H1 (cell line): Measurements from ENCODE around the gene NEURL1. TPM values are rescaled to one million over a fixed set of nuclear protein-coding genes. Genes with fewer than 3 reads are reported as not detected.

ENCODE experiments used
- CTCF ChIA-PET: fragments of 300-600 bp; sonication (Branson Sonifier 250); formaldehyde crosslinking; loops from one replicate; lab custom pipeline; 2021; ENCODE audit not compliant: partially characterized antibody; lab: Charles Lee
- POLR2A ChIA-PET: fragments of 300-600 bp; sonication (Branson Sonifier 250); formaldehyde crosslinking; loops from one replicate; lab custom pipeline; 2021; ENCODE audit warnings: inconsistent platforms; ENCODE audit not compliant: partially characterized antibody; lab: Charles Lee
- DNase-seq, 2 experiments: peaks; one replicate each; pipeline versions ENCODE4 v3.0.0 to v3.0.0-alpha.2; 2010 to 2022; ENCODE audit warnings: low spot score in 2 of 2, low read depth in 1 of 2, mixed read lengths in 1 of 2
- FAIRE-seq: peaks from 2 replicates; lab custom pipeline; 2011; peaks lifted over from hg19 to GRCh38; lab: Jason Lieb, UNC
- H2AFZ ChIP-seq: 2 replicates; pipeline ENCODE4 v1.8.1; 2012; ENCODE audit warnings: low read length, inconsistent platforms
- H2AK5ac ChIP-seq: 2 replicates; pipeline ENCODE4 v1.6.1; 2013; ENCODE audit warnings: low read depth, low read length
- H2BK120ac ChIP-seq: replicated peaks from 2 replicates; pipeline ENCODE3; 2013; ENCODE audit warnings: low read depth, low read length, inconsistent platforms
- H2BK12ac ChIP-seq: 2 replicates; pipeline ENCODE4 v1.6.1; 2013; ENCODE audit warnings: low read depth, low read length
- H2BK15ac ChIP-seq: 2 replicates; pipeline ENCODE4 v1.6.1; 2013; ENCODE audit warnings: low read length
- H2BK20ac ChIP-seq: 2 replicates; pipeline ENCODE4 v1.6.1; 2013; ENCODE audit warnings: low read length
- H2BK5ac ChIP-seq: 2 replicates; pipeline ENCODE4 v1.6.1; 2013; ENCODE audit warnings: low read depth, low read length
- H3K14ac ChIP-seq: 2 replicates; pipeline ENCODE4 v1.6.1; 2013; ENCODE audit warnings: inconsistent platforms; ENCODE audit not compliant: insufficient read length
- H3K18ac ChIP-seq: 2 replicates; pipeline ENCODE4 v1.6.1; 2013; ENCODE audit warnings: low read length; ENCODE audit errors: extremely low read depth
- H3K23ac ChIP-seq: 2 replicates; pipeline ENCODE4 v1.6.1; 2013; ENCODE audit warnings: inconsistent platforms; ENCODE audit not compliant: insufficient read length
- H3K23me2 ChIP-seq: 2 replicates; pipeline ENCODE4 v1.6.1; 2013; ENCODE audit warnings: low read depth, low read length
- H3K27ac ChIP-seq: 2 replicates; pipeline ENCODE4 v1.6.1; 2011; ENCODE audit warnings: low read depth, low read length, inconsistent platforms
- H3K27me3 ChIP-seq, 4 experiments: replicated peaks in 1 of 4; 1 replicate in 1 of 4; 2 replicates in 3 of 4; pipeline versions ENCODE4 v1.6.1 to v1.8.1; 2011 to 2013; ENCODE audit warnings: low read length in 3 of 4, mild to moderate bottlenecking in 3 of 4, inconsistent platforms in 2 of 4, mixed read lengths in 2 of 4, moderate library complexity in 1 of 4; ENCODE audit not compliant: control insufficient read depth in 3 of 4, insufficient read depth in 3 of 4; ENCODE audit errors: extremely low read depth in 1 of 4
- H3K36me3 ChIP-seq, 4 experiments: 2 replicates each; pipeline versions ENCODE4 v1.6.1 to v1.8.1; 2011 to 2013; ENCODE audit warnings: mild to moderate bottlenecking in 4 of 4, low read length in 3 of 4, moderate library complexity in 2 of 4, control low read depth in 1 of 4, inconsistent platforms in 1 of 4; ENCODE audit not compliant: insufficient read depth in 4 of 4, control insufficient read depth in 2 of 4
- H3K4ac ChIP-seq: replicated peaks from 2 replicates; pipeline ENCODE3; 2013; ENCODE audit warnings: low read length, low read depth, mixed read lengths, inconsistent platforms; ENCODE audit not compliant: insufficient read length
- H3K4me1 ChIP-seq, 4 experiments: replicated peaks in 1 of 4; 1 replicate in 1 of 4; 2 replicates in 3 of 4; pipeline versions ENCODE4 v1.6.1 to v1.8.1; 2011 to 2013; ENCODE audit warnings: low read length in 3 of 4, inconsistent platforms in 2 of 4, mixed read lengths in 1 of 4; ENCODE audit not compliant: insufficient read depth in 4 of 4, control insufficient read depth in 3 of 4
- H3K4me2 ChIP-seq, 2 experiments: 2 replicates each; pipeline versions ENCODE4 v1.6.1 to v1.8.1; 2011 to 2013; ENCODE audit warnings: low read depth in 2 of 2, low read length in 2 of 2, control low read depth in 1 of 2, inconsistent platforms in 1 of 2, mild to moderate bottlenecking in 1 of 2; ENCODE audit not compliant: insufficient read depth in 1 of 2
- H3K4me3 ChIP-seq, 4 experiments: fragments of 200-600, 300-600 bp in 1 of 4; sonication (generic), shearing (Covaris generic), sonication (Bioruptor Twin) in 1 of 4; 2 replicates each; pipeline versions ENCODE4 v1.5.1 to v1.8.1; 2011 to 2016; ENCODE audit warnings: low read length in 4 of 4, low read depth in 3 of 4, control low read depth in 2 of 4, inconsistent platforms in 2 of 4, mild to moderate bottlenecking in 2 of 4, mixed read lengths in 1 of 4, moderate library complexity in 1 of 4; ENCODE audit not compliant: insufficient read depth in 2 of 4; ENCODE audit errors: extremely low read depth in 1 of 4
- H3K56ac ChIP-seq: replicated peaks from 2 replicates; pipeline ENCODE3; 2013; ENCODE audit warnings: low read depth, mild to moderate bottlenecking, mixed read lengths, low read length, inconsistent platforms; ENCODE audit not compliant: insufficient read length
- H3K79me1 ChIP-seq: 2 replicates; pipeline ENCODE4 v1.6.1; 2013; ENCODE audit warnings: low read depth, low read length, control low read depth
- H3K79me2 ChIP-seq, 2 experiments: 2 replicates each; pipeline versions ENCODE4 v1.6.1 to v1.8.1; 2012 to 2013; ENCODE audit warnings: low read length in 2 of 2, mild to moderate bottlenecking in 2 of 2, inconsistent platforms in 1 of 2; ENCODE audit not compliant: insufficient read depth in 2 of 2, control insufficient read depth in 1 of 2
- H3K9ac ChIP-seq, 4 experiments: replicated peaks in 1 of 4; 1 replicate in 1 of 4; 2 replicates in 3 of 4; pipeline versions ENCODE4 v1.6.1 to v1.8.1; 2011 to 2013; ENCODE audit warnings: low read depth in 3 of 4, low read length in 3 of 4, control low read depth in 2 of 4, mild to moderate bottlenecking in 2 of 4, moderate library complexity in 2 of 4, inconsistent platforms in 1 of 4; ENCODE audit errors: extremely low read depth in 1 of 4
- H3K9me3 ChIP-seq, 2 experiments: 2 replicates each; pipeline versions ENCODE4 v1.6.1 to v1.8.1; 2012 to 2013; ENCODE audit warnings: mild to moderate bottlenecking in 2 of 2, moderate library complexity in 2 of 2, control low read depth in 1 of 2, inconsistent platforms in 1 of 2, low read depth in 1 of 2, low read length in 1 of 2, mixed read lengths in 1 of 2; ENCODE audit not compliant: insufficient read depth in 2 of 2
- H4K20me1 ChIP-seq, 2 experiments: replicated peaks in 1 of 2; 2 replicates each; pipeline versions ENCODE3 to v1.8.1; 2011 to 2013; ENCODE audit warnings: inconsistent platforms in 2 of 2, low read length in 2 of 2, mild to moderate bottlenecking in 1 of 2; ENCODE audit not compliant: insufficient read depth in 2 of 2, control insufficient read depth in 1 of 2
- H4K5ac ChIP-seq: 2 replicates; pipeline ENCODE4 v1.6.1; 2013; ENCODE audit warnings: low read length, low read depth, mixed read lengths, inconsistent platforms; ENCODE audit not compliant: insufficient read length
- H4K8ac ChIP-seq: 2 replicates; pipeline ENCODE4 v1.8.0; 2013; ENCODE audit warnings: mild to moderate bottlenecking, moderate library complexity, low read length, inconsistent platforms; ENCODE audit not compliant: insufficient read depth; ENCODE audit errors: extremely low read depth
- H4K91ac ChIP-seq: replicated peaks from 2 replicates; pipeline ENCODE3; 2013; ENCODE audit warnings: low read length, mixed read lengths, inconsistent platforms; ENCODE audit not compliant: insufficient read length
- EP300 ChIP-seq, 2 experiments: IDR thresholded peaks; 1 replicate in 1 of 2; 2 replicates in 1 of 2; pipeline ENCODE4 v1.6.1; 2011 to 2012; ENCODE audit warnings: low read depth in 2 of 2, low read length in 2 of 2, mild to moderate bottlenecking in 2 of 2, borderline replicate concordance in 1 of 2, inconsistent platforms in 1 of 2, moderate library complexity in 1 of 2
- PHF8 ChIP-seq: fragments of 200-600 bp; sonication (generic); conservative IDR thresholded peaks from 2 replicates; pipeline ENCODE4 v1.7.1; 2012; ENCODE audit warnings: low read depth, mild to moderate bottlenecking, inconsistent platforms, low read length, moderate library complexity
- TAF7 ChIP-seq: optimal IDR thresholded peaks from 2 replicates; pipeline ENCODE3; 2011; ENCODE audit warnings: low read depth, mild to moderate bottlenecking, inconsistent platforms, low read length, moderate library complexity, borderline replicate concordance
- TEAD4 ChIP-seq: IDR thresholded peaks from 2 replicates; pipeline ENCODE4 v1.6.1; 2012; ENCODE audit warnings: low read depth, low read length, inconsistent platforms, mixed read lengths
- WGBS, 2 experiments: shearing (Covaris generic) in 1 of 2; methylation state at CpG; one replicate each; pipeline versions ENCODE4 v1.1.6 to v1.1.7; 2013 to 2015; ENCODE audit warnings: low lambda C conversion rate in 2 of 2, mixed read lengths in 2 of 2, inconsistent platforms in 1 of 2, low coverage in 1 of 2, missing lambda C conversion rate in 1 of 2; ENCODE audit not compliant: insufficient replicate concordance in 2 of 2, insufficient coverage in 1 of 2, insufficient read length in 1 of 2; ENCODE audit errors: extremely low coverage in 1 of 2, missing lambda C conversion rate in 1 of 2; 5-methylcytosine and 5-hydroxymethylcytosine counted together
- polyA plus RNA-seq, 7 experiments: library from polyadenylated mRNA; depleted of rRNA in 3 of 7; stranded (reverse) in 5 of 7; unstranded in 2 of 7; fragments of >200 nt in 5 of 7; fragments of 200-250 nt in 2 of 7; gene quantifications; 1 replicate in 5 of 7; 2 replicates in 1 of 7; 4 replicates in 1 of 7; pipeline versions ENCODE4 v1.2.1 to v1.2.3, GENCODE V29; 2011 to 2013; ENCODE audit warnings: missing spikeins in 2 of 7, mixed read lengths in 2 of 7
- total RNA-seq: library from RNA; stranded (reverse); fragmentation: NEBNext Ultra II Directional; extraction: Animal tissue kit (Norgen Biotek cat#: 25700); gene quantifications from 2 replicates; pipeline ENCODE4 v1.2.1, GENCODE V29; 2021

The NEURL1 gene
- total and polyA plus RNA-seq, 2 of the 8 experiments (the other 6 are each of a cell fraction or from before 2014, with no cell fraction given), result 0.54 to 0.58 TPM

DNA sequence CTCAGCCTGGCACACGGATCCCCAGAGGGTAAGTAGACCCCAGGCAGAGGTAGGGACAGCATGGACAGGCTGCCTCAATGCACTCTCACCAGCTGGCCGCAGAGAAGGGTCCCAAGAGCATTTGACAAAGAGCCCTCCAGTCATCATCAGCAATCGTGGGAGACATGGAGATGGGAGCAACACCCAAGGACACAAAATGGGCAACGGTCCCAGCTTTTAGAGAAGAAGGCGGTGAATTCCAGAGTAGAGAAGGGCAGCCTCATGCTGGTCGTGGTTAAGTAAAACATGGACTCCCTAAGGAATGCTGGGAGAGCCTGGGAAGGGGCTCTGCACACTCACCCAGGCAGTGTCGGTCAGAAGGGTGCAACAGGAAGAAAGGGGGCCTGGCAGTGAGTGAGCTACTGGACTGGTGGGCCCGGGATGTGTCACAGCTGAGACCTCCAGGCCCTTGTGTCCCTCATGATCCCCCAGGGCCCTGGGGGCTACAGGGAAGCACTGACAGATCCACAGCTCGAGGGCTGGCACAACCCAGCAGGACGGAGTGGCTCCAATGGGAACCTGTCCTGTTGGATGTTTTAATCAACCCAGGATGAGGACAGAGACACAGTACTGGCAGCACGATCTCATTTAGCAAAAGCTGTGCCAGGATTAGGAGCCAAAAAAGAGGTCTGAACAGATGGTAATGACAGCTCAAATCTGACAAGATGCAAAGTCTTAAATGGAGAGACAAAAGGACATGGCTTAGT, 147.1 kb downstream of the NEURL1 start:
- Histone ChIP-seq H3K14ac (no peak overlapping the region), H3K56ac (no peak overlapping the region), H2BK120ac (no peak overlapping the region), H4K8ac (no peak overlapping the region), H3K79me1 (no peaks in the 10 kb centered on the region), H2AFZ (no peak overlapping the region), H3K23me2 (no peaks in the 10 kb centered on the region), H3K23ac (no peak overlapping the region), H3K4me3 (no peak overlapping the region), H3K27me3 (no peaks in the 10 kb centered on the region), H2BK12ac (peak overlapping the region; percentile 50; the same call in 1 of the 2 replicates), H3K79me2 (no peaks in the 10 kb centered on the region), H3K27ac (no peak overlapping the region), H3K4me2 (no peak overlapping the region), H3K36me3 (no peaks in the 10 kb centered on the region), H2BK5ac (no peak overlapping the region), H3K4ac (no peak overlapping the region), H4K20me1 (no peaks in the 10 kb centered on the region), H4K5ac (no peak overlapping the region), H2BK20ac (no peak overlapping the region), H2BK15ac (no peak overlapping the region), H3K9me3 (no peaks in the 10 kb centered on the region), H2AK5ac (no peak overlapping the region), H3K4me1 (peaks cover 4 to 30% (median 21%) of the 10 kb centered on the region in 4 experiments), H3K9ac (no peak overlapping the region), H3K18ac (peak overlapping the region; percentile 48), H4K91ac (no peak overlapping the region)
- FAIRE-seq (no peak), DNase-seq (no peak)
- ChIA-PET CTCF (interaction anchor here (0.6 to 16.1 kb wide), 11 partner anchors 9 to 113 kb away, joined by 3 to 185 read pairs (median 4); no protein-coding TSS in a partner anchor), POLR2A (interaction anchor here (1.0 kb wide), 1 partner anchor 148 kb away, joined by 3 read pairs; no protein-coding TSS in a partner anchor)
- 84% methylated on average over 11 of the region's 11 CpGs; no CpG with 5 or more reads in 1 of the 2 experiments for WGBS, 2 experiments
- TF ChIP-seq TEAD4 (no peak), EP300 (IDR thresholded peaks at IDR 0.05; ENCODE audit: borderline replicate concordance in 1 of 2, low read depth in 2 of 2, low read length in 2 of 2) (no peak), TAF7 (no peak), PHF8 (no peak)
